Esophagus muscularis mucosa (tissue), 3 donors: ENCODE measurements around the gene UCHL1.

ENCODE experiments used
- POLR2A ChIP-seq: fragments of 450-650 bp; IDR thresholded peaks from one replicate; pipeline ENCODE4 v1.6.1; 2017; ENCODE audit warnings: antibody characterized with exemption, moderate library complexity, mild to moderate bottlenecking, low read depth
- POLR2AphosphoS5 ChIP-seq, 2 donors: sonication (generic); formaldehyde crosslinking; IDR thresholded peaks; one replicate each; pipeline ENCODE4 v1.6.1; 2017; ENCODE audit warnings: antibody characterized with exemption in 2 of 2
- TF ChIP-seq, protein P1 (sequence below), 3 experiments: fragments of 200-600 bp in 2 of 3; fragments of 450-650 bp in 1 of 3; sonication (generic) in 2 of 3; IDR thresholded peaks; one replicate each; pipeline ENCODE4 v1.5.1; 2017 to 2019; ENCODE audit warnings: antibody characterized with exemption in 3 of 3, mild to moderate bottlenecking in 2 of 3, moderate library complexity in 1 of 3

DNA sequence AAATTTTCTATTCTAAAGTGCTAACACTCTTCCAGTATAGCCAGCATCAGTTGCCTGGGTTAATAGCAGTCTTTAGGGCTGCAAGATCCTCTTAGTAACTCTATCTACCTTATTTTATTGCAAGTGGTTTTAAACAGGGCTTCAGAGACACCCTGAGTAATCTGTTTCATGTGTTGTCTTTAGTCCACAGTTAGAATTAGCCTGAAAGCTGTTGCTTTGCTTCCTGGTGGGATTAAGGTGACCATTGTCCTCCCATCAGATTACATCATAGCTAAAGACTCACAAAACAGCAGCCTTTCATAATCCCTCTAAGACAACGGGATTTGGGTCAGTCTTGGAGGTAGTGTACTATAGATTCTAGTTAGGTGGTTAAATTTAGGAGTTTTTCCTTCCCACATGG lies 7.5 kb downstream of the UCHL1 start:
- TF ChIP-seq, protein P1, sequence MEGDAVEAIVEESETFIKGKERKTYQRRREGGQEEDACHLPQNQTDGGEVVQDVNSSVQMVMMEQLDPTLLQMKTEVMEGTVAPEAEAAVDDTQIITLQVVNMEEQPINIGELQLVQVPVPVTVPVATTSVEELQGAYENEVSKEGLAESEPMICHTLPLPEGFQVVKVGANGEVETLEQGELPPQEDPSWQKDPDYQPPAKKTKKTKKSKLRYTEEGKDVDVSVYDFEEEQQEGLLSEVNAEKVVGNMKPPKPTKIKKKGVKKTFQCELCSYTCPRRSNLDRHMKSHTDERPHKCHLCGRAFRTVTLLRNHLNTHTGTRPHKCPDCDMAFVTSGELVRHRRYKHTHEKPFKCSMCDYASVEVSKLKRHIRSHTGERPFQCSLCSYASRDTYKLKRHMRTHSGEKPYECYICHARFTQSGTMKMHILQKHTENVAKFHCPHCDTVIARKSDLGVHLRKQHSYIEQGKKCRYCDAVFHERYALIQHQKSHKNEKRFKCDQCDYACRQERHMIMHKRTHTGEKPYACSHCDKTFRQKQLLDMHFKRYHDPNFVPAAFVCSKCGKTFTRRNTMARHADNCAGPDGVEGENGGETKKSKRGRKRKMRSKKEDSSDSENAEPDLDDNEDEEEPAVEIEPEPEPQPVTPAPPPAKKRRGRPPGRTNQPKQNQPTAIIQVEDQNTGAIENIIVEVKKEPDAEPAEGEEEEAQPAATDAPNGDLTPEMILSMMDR (IDR thresholded peaks at IDR 0.05): no peak
- TF ChIP-seq POLR2A (no peak), POLR2AphosphoS5 (IDR thresholded peaks at IDR 0.05) (no peak)
